Stomach smooth muscle (tissue), 2 donors: ENCODE measurements around the gene NSF.
"Not testable (repeated sequence)": the region's sequence is repeated elsewhere in the genome, so short reads cannot be mapped to it uniquely, and the experiment has no call there.

Source experiments
- H3K27ac ChIP-seq: one replicate; pipeline ENCODE4 v1.7.0; 2013; ENCODE audit warnings: mild to moderate bottlenecking, low read length, inconsistent platforms
- H3K27me3 ChIP-seq, 2 donors: one replicate each; pipeline ENCODE4 v1.7.0; 2013; ENCODE audit warnings: low read length in 2 of 2; ENCODE audit not compliant: insufficient read depth in 2 of 2, control insufficient read depth in 1 of 2
- H3K36me3 ChIP-seq, 2 donors: one replicate each; pipeline ENCODE4 v1.7.0; 2013; ENCODE audit warnings: low read length in 2 of 2; ENCODE audit not compliant: control insufficient read depth in 2 of 2, insufficient read depth in 2 of 2
- H3K4me1 ChIP-seq: one replicate; pipeline ENCODE4 v1.7.0; 2013; ENCODE audit warnings: low read length; ENCODE audit not compliant: control insufficient read depth, insufficient read depth
- H3K4me3 ChIP-seq, 2 donors: one replicate each; pipeline ENCODE4 v1.7.0; 2013; ENCODE audit warnings: low read length in 2 of 2
- H3K9ac ChIP-seq, 2 donors: one replicate each; pipeline ENCODE4 v1.7.0; 2013; ENCODE audit warnings: low read length in 2 of 2, mild to moderate bottlenecking in 1 of 2
- H3K9me3 ChIP-seq, 2 donors: one replicate each; pipeline ENCODE4 v1.7.0; 2013; ENCODE audit warnings: low read length in 2 of 2; ENCODE audit not compliant: control insufficient read depth in 2 of 2
- donor health status: healthy.
- donor health status: Pancreatic carcinoma.

Gene NSF

DNA sequence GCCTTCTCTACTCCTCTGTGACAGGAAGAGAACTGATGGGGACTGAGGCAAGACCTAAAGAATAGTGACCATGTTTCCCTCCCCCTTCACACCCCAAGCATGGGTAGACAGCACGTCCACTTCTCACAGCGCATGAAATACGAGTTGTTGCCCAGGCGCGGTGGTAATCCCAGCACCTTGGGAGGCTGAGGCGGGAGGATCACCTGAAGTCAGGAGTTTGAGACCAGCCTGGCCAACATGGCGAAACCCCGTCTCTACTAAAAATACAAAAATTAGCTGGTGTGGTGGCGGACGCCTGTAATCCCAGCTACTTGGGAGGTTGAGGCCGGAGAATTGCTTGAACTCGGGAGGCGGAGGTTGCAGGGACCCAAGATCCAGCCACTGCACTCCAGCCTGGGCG is 178.4 kb downstream of the NSF start:
- H3K9ac ChIP-seq, H3K9me3 ChIP-seq, H3K27ac ChIP-seq, H3K4me3 ChIP-seq, H3K36me3 ChIP-seq: not testable (repeated sequence)
- peaks cover 0 to 14% of the 10 kb centered on the region in 2 donors for H3K27me3 ChIP-seq
- peaks cover 19% of the 10 kb centered on the region for H3K4me1 ChIP-seq

DNA sequence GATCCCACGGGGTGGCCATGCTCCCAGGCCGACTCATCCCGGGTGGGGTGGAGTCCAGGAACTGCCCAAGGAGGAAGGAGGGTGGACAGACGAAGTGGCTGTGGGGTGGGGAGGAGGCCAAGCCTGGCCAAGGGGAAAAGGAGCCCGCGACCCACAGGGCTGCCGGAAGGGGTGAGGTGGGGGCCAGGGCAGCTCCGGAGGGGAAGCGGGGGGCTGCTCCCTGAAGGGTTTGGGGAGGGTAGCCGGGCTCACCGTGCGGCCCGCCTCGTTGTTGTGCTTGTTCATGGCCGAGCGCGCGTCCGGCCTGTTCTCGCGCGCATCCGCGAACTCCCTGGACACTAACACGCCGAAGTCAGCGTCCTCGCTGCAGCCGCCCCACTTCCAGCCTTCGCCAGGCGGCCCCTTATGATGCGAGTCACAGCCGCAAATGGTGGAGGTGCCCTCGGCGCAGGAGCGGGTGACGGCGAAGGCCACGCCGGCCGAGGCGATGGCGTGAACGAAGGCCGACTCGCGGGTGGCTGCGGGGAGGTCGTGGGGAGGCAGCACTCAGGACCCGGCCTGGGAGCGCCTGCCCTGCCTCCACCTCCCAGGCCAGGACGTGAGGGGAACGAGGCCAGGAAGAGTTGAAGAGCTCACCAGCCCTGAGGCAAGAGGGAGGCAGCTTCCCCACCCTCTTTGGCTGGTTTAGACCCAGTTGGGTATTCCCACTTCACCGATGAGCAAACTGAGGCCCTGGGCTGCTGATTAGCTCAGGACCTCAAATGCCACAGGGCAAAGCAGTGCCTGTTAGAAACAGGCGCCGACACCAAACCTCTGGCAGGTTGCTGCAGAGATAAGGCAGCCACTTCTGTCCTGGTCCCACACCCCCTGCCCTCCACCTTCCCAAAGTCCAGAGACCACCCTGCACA is 179.3 kb downstream of the NSF start:
- H3K9me3 ChIP-seq = no peaks in the 10 kb centered on the region
- no peak overlapping the region for H3K9ac ChIP-seq
- no peaks in the 10 kb centered on the region for H3K36me3 ChIP-seq
- peak overlapping the region in 1 of 2 donors; percentile 27 for H3K4me3 ChIP-seq
- H3K27me3 ChIP-seq = peaks cover 0 to 14% of the 10 kb centered on the region in 2 donors
- no peak overlapping the region for H3K27ac ChIP-seq
- H3K4me1 ChIP-seq = peaks cover 19% of the 10 kb centered on the region

DNA sequence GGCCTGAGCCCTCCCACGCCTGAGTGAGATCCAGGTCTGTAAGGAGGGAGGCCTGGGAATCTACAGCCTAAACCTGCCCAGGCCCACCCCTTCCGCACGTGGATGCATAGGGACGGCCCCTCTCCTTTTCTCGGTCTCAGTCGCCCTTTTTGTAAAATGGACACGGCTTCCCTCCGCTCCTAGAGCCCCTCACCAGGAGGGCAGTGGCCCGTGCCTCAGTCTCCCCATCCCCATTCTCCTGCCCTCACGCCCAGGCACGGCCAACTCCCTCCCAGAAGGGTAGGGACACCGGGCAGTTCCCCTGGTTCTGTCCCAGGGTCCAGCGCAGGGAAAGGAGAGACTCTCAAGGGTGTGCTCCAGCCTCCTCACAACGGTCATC is 180.0 kb downstream of the NSF start:
- no peaks in the 10 kb centered on the region for H3K9me3 ChIP-seq
- peaks cover 19% of the 10 kb centered on the region for H3K4me1 ChIP-seq
- peak overlapping the region; percentile 18 for H3K27ac ChIP-seq
- H3K9ac ChIP-seq = no peak overlapping the region
- H3K27me3 ChIP-seq = peaks cover 0 to 14% of the 10 kb centered on the region in 2 donors
- H3K36me3 ChIP-seq = no peaks in the 10 kb centered on the region
- H3K4me3 ChIP-seq = peak overlapping the region in 1 of 2 donors; percentile 68

DNA sequence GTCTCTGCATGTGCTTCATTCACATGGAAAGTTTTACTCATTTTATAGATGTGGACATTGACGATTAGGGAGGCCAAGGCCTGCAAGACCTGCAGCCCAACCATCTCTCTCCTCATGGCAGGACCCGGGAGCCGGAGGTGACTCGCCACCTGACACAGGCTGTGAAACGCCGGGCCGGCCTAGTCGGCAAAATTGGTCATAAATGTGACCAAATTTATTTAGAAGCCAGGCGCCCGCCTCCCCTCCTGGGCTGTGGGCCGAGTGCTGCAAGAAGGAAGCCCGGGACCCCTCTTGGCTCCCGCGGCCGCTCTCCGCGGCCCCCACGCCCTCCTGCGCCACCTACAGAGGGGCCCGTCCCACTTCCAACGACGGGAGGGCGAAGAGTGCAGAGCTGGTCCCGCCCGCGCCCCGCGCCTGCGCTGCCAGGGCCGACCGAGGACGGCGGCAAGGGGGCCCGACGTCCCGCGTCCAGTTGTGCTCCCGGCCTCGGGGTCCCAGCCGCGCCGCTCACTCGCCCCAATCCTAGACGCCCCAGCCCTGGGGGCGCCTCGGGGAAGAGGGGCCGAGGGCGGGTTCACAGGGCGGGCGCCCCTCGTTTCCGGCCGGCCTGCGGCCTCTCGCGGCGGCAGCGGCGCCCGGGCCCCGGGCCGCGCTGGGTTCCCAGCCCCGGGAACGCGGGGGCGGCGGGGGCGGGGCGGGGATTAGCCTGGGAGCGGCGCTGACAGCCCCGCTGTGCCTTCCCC is 180.5 kb downstream of the NSF start:
- H3K27ac ChIP-seq = peak overlapping the region; percentile 18
- no peaks in the 10 kb centered on the region for H3K9me3 ChIP-seq
- H3K36me3 ChIP-seq = no peaks in the 10 kb centered on the region
- H3K4me1 ChIP-seq = peaks cover 19% of the 10 kb centered on the region
- peak overlapping the region; percentile 9 to 29 for H3K9ac ChIP-seq
- H3K27me3 ChIP-seq = peaks cover 0 to 14% of the 10 kb centered on the region in 2 donors
- peak overlapping the region in 1 of 2 donors; percentile 68 for H3K4me3 ChIP-seq

DNA sequence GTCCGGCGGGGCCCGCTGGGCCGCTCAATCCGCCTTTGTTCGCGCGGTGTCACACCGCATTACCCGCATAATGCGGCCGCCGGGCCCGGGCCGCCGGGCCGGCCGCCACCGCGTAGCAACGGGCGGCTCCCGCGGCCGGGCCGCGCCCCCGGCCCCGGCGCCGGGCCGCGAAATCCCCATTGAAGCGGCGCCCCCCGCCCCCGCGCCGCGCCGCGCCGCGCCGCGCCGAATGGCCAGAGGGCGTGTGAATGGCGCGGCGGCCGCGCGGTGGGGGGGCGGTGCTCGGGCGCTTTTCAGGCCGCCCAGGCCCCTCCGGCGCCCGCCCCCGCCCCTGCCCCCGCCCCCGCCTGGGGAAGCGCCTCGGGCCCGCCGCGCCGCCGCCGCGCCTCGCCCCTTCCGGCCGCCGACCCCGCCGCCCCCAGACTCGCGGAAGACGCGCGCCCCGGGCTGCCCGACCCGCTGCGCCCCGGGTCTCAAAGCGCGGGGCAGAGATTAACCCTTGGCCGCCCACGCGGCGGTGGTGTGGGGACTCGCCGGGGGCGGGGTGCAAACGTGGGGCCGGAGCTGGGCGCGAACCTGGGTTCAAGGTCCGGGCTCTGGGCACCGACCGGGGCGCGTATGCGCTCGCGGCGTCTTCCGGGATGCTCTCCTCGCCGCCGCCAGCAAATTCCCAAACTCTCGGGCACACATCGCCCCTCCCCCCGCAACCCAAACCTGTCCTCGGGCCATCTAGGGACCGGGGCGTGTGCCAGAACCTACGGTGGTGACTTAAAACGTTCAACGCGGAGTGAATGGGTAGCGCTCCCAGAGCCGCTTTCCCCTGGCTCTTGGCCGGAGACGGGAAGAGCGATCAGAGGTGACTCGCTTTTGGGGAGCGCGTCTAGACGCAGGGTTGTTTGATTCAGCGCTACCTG is 181.3 kb downstream of the NSF start:
- Histone ChIP-seq H3K9ac (peak overlapping the region; percentile 21 to 60), H3K4me3 (peak overlapping the region; percentile 69 to 71), H3K27ac (no peak overlapping the region), H3K9me3 (no peaks in the 10 kb centered on the region), H3K27me3 (peaks cover 0 to 14% of the 10 kb centered on the region in 2 donors), H3K36me3 (no peaks in the 10 kb centered on the region), H3K4me1 (peaks cover 19% of the 10 kb centered on the region)

DNA sequence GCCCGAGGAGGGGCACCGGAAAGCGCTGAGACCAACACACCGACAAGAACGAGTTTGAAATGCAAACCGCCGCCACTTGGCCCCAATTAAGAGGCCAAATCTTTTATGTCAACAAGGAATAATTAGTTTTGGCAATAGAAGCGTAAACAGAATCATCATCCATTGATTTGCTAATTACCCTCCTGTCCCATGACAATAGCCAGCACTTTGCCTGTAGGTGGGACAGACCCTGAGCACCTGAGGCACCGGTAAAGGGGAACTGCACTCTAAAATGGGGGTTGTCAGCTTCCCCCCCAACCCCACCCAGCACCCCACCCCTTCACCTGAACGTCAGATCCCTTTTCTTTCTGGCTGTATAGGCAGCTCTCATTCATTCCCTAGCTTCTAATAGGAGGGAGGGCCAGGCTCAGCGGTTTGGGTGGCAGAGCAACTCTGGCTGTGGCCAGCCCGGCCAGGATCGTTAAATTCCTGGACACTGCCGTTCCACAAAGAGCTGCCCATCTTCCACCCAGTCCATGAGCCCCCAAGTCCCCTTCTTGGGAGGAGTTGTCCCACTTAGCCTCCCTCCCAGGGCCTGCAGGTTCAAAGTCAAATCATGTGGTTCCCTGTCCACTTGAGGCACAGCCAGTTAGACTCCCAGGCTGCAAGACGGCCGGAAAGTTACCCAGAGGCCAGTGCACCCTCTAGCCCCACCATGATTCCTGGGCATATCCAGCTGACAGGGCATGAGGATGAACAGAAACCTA is 182.2 kb downstream of the NSF start:
- Histone ChIP-seq H3K9me3 (no peaks in the 10 kb centered on the region), H3K9ac (peak overlapping the region; percentile 21 to 60), H3K4me1 (peaks cover 19% of the 10 kb centered on the region), H3K27me3 (peaks cover 0 to 14% of the 10 kb centered on the region in 2 donors), H3K4me3 (peak overlapping the region; percentile 69 to 71), H3K36me3 (no peaks in the 10 kb centered on the region), H3K27ac (no peak overlapping the region)

DNA sequence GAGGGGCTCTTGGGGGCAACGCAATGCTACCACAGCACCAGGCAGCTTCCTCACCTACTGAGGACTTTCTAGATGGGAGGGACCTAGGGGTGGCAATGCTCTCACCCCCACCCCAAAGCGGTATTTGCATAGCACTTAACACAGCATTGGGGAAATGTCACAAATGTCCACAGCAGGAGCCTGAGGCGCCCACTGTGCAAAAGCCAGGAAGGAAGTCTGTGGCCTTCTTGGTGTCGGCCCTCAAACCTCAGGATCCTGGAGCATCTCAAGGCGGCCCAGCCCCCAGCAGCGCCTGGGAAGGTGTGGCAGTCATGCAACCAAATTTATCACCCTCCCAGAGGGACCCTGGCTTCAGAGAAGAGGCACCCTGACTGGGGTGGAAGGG is 182.7 kb downstream of the NSF start:
- Histone ChIP-seq H3K27ac (no peak overlapping the region), H3K9me3 (no peaks in the 10 kb centered on the region), H3K4me1 (peaks cover 19% of the 10 kb centered on the region), H3K4me3 (no peak overlapping the region), H3K27me3 (peaks cover 0 to 14% of the 10 kb centered on the region in 2 donors), H3K36me3 (no peaks in the 10 kb centered on the region), H3K9ac (no peak overlapping the region)

DNA sequence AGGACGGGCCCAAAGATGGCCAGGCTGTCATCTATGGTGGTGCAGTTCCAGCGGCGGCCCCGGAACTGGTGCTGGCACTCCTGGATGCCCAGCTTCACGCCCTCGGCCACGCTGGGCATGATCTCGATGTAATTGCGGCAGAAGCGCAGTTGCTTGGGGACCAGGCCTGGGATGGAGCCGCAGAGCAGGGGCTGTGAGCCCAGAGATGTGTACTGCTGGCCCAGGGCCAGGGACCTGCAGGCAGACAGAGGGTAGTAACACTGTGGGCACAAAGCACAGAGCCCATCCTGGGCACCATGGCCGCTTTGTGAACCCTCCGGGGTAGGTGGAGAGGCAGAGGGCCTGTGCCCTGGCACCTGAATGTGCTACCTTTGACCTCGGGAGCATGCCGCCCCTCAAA is 183.2 kb downstream of the NSF start:
- peaks cover 0 to 14% of the 10 kb centered on the region in 2 donors for H3K27me3 ChIP-seq
- no peaks in the 10 kb centered on the region for H3K9me3 ChIP-seq
- no peak overlapping the region for H3K27ac ChIP-seq
- no peak overlapping the region for H3K9ac ChIP-seq
- peaks cover 19% of the 10 kb centered on the region for H3K4me1 ChIP-seq
- H3K36me3 ChIP-seq = no peaks in the 10 kb centered on the region
- H3K4me3 ChIP-seq = no peak overlapping the region

DNA sequence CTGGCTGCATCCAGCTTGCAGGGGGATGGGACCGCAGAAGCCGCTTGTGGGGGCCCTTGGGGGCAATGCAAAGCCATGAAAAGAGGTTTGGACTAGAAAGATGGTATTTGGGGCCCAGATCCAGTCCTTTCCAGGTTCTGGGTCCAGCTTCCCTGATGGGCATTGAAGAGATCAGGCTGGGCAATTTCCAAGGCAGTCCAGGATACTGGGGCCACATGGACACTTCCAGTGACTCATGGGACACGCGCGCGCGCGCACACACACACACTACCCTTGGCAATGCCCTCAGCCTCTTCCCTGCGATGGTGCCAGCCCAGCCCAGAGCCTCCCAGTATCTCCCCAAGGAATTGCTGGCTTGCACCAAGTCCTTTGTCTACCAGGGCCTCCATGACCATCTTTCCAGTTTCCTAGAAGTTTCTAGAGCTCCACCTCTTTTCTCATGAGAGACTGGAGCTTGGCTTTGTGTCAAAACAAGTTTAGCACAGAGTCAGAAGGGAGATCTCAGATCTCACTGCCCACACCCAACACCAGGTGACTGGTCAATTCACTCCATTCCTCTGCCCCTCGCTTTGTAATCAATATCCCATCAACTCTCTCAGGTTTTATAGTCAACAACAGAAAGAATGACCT is 183.8 kb downstream of the NSF start:
- no peak overlapping the region for H3K4me3 ChIP-seq
- H3K9ac ChIP-seq = no peak overlapping the region
- no peak overlapping the region for H3K27ac ChIP-seq
- no peaks in the 10 kb centered on the region for H3K36me3 ChIP-seq
- H3K9me3 ChIP-seq = no peaks in the 10 kb centered on the region
- H3K4me1 ChIP-seq = peaks cover 19% of the 10 kb centered on the region
- H3K27me3 ChIP-seq = peaks cover 0 to 14% of the 10 kb centered on the region in 2 donors
